HepG2 (cell line): ENCODE data around the gene SEC61B. TPM values are rescaled to one million over a fixed set of nuclear protein-coding genes. Genes with fewer than 3 reads are reported as not detected.

ENCODE experiments used
- ELF3 ChIP-seq: IDR thresholded peaks from 2 replicates; pipeline ENCODE4 v1.6.1; 2016; ENCODE audit warnings: missing genetic modification reagents, missing compliant biosample characterization
- ESRRA ChIP-seq: sonication (generic); formaldehyde crosslinking; IDR thresholded peaks from 2 replicates; pipeline ENCODE4 v1.5.1; 2020; ENCODE audit warnings: mild to moderate bottlenecking, low read depth, missing genetic modification reagents
- FIP1L1 ChIP-seq: fragments of 200-400 bp; formaldehyde crosslinking; IDR thresholded peaks from 2 replicates; pipeline ENCODE4 v1.6.1; 2018; ENCODE audit warnings: low read depth, mild to moderate bottlenecking, low read length, moderate library complexity, borderline replicate concordance; ENCODE audit not compliant: insufficient read depth
- KAT7 ChIP-seq: IDR thresholded peaks from 2 replicates; pipeline ENCODE4 v1.6.1; 2018; ENCODE audit warnings: borderline replicate concordance, missing compliant biosample characterization
- MAFF ChIP-seq: IDR thresholded peaks from 2 replicates; pipeline ENCODE4 v1.6.1; 2011; ENCODE audit warnings: low read depth, low read length, improper control_type of control experiment
- RFXANK ChIP-seq: IDR thresholded peaks from 2 replicates; pipeline ENCODE4 v1.6.1; 2016
- TEAD3 ChIP-seq: optimal IDR thresholded peaks from 2 replicates; pipeline ENCODE3; 2016; ENCODE audit warnings: borderline replicate concordance
- ZNF232 ChIP-seq: sonication (generic); formaldehyde crosslinking; IDR thresholded peaks from 2 replicates; pipeline ENCODE4 v1.4.0; 2020; ENCODE audit warnings: missing genetic modification reagents, borderline replicate concordance
- ZNF556 ChIP-seq: sonication (generic); formaldehyde crosslinking; IDR thresholded peaks from 2 replicates; pipeline ENCODE4 v1.4.0; 2020; ENCODE audit warnings: mild to moderate bottlenecking, missing genetic modification reagents, borderline replicate concordance
- ZNF703 ChIP-seq: sonication (generic); formaldehyde crosslinking; IDR thresholded peaks from 2 replicates; pipeline ENCODE4 v1.5.1; 2020; ENCODE audit warnings: missing genetic modification reagents, mild to moderate bottlenecking, moderate library complexity, borderline replicate concordance
- polyA plus RNA-seq, 8 experiments: library from polyadenylated mRNA; depleted of rRNA in 3 of 8; stranded (reverse) in 7 of 8; unstranded in 1 of 8; fragments of >200 nt; fragmentation: Illumina TruSeq in 4 of 8; extraction: Trizol in 4 of 8; gene quantifications; 2 replicates each; pipeline versions ENCODE4 v1.2.1 to v1.2.3, GENCODE V29; 2011 to 2016; ENCODE audit warnings: low read depth in 4 of 8, missing spikeins in 1 of 8, mixed read lengths in 1 of 8; ENCODE audit not compliant: insufficient read depth in 1 of 8
- total RNA-seq, 5 experiments: library from RNA; depleted of rRNA; stranded (reverse); fragments of >200 nt; fragmentation: Illumina TruSeq; extraction: Trizol; gene quantifications; 2 replicates each; pipeline ENCODE4 v1.2.3, GENCODE V29; 2016; ENCODE audit warnings: low read depth in 1 of 5
- TF ChIP-seq, protein P1 (sequence below): sonication (generic); formaldehyde crosslinking; IDR thresholded peaks from 2 replicates; pipeline ENCODE4 v1.5.1; 2020; ENCODE audit warnings: missing genetic modification reagents, mild to moderate bottlenecking, borderline replicate concordance
- TF ChIP-seq, protein P2 (sequence below): sonication (generic); formaldehyde crosslinking; IDR thresholded peaks from 2 replicates; pipeline ENCODE4 v1.4.0; 2020; ENCODE audit warnings: missing genetic modification reagents
- TF ChIP-seq, protein P3 (sequence below): sonication (generic); formaldehyde crosslinking; IDR thresholded peaks from 2 replicates; pipeline ENCODE4 v1.4.0; 2020; ENCODE audit warnings: missing genetic modification reagents, borderline replicate concordance
- TF ChIP-seq, protein P4 (sequence below): sonication (generic); formaldehyde crosslinking; IDR thresholded peaks from 2 replicates; pipeline ENCODE4 v1.5.1; 2020; ENCODE audit warnings: missing genetic modification reagents, mild to moderate bottlenecking, borderline replicate concordance
- TF ChIP-seq, protein P5 (sequence below): sonication (generic); formaldehyde crosslinking; IDR thresholded peaks from 2 replicates; pipeline ENCODE4 v1.8.1; 2023; ENCODE audit warnings: mild to moderate bottlenecking, inconsistent platforms, moderate library complexity, missing genetic modification reagents, borderline replicate concordance
- TF ChIP-seq, protein P6 (sequence below): sonication (generic); formaldehyde crosslinking; IDR thresholded peaks from 2 replicates; pipeline ENCODE4 v1.5.1; 2020; ENCODE audit warnings: missing genetic modification reagents, mild to moderate bottlenecking, borderline replicate concordance

The SEC61B gene
- total and polyA plus RNA-seq, 2 of the 13 experiments (the other 11 are each of a cell fraction or from before 2014, with no cell fraction given): 191 to 368 TPM

DNA sequence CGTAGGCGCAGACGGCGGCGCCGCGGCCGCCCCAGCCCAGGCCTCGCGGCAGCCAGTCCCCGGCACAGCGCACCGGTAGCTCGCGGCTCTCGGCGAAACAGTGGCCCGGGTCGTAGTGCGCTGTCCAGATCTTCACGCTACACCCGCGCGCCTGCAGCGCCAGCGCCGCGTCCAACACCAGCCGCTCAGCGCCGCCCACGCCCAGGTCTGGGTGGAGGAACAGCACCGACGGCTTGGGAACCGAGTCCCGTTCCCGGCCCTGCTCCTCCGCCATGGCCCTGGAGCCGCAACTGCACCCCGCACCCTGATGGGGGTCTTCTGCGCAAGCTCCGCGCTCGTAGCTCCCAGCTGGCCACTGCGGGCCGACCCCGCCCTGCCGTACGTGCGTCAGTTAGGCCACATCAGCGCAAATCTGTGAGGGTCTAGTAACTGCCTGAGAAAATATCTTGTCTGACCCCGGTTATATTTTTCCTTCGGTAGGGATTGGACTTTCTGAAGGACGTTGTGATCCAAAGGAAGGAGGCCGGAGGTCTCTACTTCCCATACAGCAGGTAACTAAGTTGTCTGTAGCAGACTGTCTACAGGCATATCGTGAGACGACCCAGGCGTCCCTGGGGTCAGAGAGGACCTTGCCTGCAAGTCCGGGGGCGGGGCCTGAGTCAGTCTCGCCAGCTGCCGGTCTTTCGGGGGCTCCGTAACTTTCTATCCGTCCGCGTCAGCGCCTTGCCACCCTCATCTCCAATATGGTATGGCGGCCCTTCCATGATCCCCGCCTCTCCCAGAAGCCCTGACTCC, at the start of gene SEC61B, which contains the start of gene ALG2 (continued):
- TF ChIP-seq, protein P1, sequence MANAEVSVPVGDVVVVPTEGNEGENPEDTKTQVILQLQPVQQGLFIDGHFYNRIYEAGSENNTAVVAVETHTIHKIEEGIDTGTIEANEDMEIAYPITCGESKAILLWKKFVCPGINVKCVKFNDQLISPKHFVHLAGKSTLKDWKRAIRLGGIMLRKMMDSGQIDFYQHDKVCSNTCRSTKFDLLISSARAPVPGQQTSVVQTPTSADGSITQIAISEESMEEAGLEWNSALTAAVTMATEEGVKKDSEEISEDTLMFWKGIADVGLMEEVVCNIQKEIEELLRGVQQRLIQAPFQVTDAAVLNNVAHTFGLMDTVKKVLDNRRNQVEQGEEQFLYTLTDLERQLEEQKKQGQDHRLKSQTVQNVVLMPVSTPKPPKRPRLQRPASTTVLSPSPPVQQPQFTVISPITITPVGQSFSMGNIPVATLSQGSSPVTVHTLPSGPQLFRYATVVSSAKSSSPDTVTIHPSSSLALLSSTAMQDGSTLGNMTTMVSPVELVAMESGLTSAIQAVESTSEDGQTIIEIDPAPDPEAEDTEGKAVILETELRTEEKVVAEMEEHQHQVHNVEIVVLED: peak; percentile 98
- TF ChIP-seq ELF3: 0 out of 2 replicates have a peak, but pooled peaks have one; percentile 39
- peak; percentile 24; the same call in 1 of the 2 replicates for TF ChIP-seq ZNF232 (CRISPR knock-in tag)
- TF ChIP-seq, protein P2, sequence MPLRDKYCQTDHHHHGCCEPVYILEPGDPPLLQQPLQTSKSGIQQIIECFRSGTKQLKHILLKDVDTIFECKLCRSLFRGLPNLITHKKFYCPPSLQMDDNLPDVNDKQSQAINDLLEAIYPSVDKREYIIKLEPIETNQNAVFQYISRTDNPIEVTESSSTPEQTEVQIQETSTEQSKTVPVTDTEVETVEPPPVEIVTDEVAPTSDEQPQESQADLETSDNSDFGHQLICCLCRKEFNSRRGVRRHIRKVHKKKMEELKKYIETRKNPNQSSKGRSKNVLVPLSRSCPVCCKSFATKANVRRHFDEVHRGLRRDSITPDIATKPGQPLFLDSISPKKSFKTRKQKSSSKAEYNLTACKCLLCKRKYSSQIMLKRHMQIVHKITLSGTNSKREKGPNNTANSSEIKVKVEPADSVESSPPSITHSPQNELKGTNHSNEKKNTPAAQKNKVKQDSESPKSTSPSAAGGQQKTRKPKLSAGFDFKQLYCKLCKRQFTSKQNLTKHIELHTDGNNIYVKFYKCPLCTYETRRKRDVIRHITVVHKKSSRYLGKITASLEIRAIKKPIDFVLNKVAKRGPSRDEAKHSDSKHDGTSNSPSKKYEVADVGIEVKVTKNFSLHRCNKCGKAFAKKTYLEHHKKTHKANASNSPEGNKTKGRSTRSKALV (CRISPR knock-in tag): peak; percentile 8; the same call in 1 of the 2 replicates
- TF ChIP-seq FIP1L1: no peak
- TF ChIP-seq ZNF556 (CRISPR knock-in tag): no peak; the same call in 1 of the 2 replicates
- TF ChIP-seq RFXANK (CRISPR knock-in tag): no peak
- TF ChIP-seq TEAD3 (CRISPR knock-in tag): no peak
- peak; percentile 40; the same call in 1 of the 2 replicates for TF ChIP-seq ZNF703
- TF ChIP-seq, protein P3, sequence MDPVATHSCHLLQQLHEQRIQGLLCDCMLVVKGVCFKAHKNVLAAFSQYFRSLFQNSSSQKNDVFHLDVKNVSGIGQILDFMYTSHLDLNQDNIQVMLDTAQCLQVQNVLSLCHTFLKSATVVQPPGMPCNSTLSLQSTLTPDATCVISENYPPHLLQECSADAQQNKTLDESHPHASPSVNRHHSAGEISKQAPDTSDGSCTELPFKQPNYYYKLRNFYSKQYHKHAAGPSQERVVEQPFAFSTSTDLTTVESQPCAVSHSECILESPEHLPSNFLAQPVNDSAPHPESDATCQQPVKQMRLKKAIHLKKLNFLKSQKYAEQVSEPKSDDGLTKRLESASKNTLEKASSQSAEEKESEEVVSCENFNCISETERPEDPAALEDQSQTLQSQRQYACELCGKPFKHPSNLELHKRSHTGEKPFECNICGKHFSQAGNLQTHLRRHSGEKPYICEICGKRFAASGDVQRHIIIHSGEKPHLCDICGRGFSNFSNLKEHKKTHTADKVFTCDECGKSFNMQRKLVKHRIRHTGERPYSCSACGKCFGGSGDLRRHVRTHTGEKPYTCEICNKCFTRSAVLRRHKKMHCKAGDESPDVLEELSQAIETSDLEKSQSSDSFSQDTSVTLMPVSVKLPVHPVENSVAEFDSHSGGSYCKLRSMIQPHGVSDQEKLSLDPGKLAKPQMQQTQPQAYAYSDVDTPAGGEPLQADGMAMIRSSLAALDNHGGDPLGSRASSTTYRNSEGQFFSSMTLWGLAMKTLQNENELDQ (CRISPR knock-in tag): no peak
- TF ChIP-seq, protein P4, sequence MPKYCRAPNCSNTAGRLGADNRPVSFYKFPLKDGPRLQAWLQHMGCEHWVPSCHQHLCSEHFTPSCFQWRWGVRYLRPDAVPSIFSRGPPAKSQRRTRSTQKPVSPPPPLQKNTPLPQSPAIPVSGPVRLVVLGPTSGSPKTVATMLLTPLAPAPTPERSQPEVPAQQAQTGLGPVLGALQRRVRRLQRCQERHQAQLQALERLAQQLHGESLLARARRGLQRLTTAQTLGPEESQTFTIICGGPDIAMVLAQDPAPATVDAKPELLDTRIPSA (CRISPR knock-in tag): peak; percentile 90
- TF ChIP-seq MAFF: peak; percentile 68
- TF ChIP-seq, protein P5, sequence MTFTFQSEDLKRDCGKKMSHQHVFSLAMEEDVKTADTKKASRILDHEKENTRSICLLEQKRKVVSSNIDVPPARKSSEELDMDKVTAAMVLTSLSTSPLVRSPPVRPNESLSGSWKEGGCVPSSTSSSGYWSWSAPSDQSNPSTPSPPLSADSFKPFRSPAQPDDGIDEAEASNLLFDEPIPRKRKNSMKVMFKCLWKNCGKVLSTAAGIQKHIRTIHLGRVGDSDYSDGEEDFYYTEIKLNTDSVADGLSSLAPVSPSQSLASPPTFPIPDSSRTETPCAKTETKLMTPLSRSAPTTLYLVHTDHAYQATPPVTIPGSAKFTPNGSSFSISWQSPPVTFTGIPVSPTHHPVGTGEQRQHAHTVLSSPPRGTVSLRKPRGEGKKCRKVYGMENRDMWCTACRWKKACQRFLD (CRISPR knock-in tag): peak; percentile 49; the same call in 1 of the 2 replicates
- peak; percentile 82; the same call in 1 of the 2 replicates for TF ChIP-seq KAT7
- TF ChIP-seq, protein P6, sequence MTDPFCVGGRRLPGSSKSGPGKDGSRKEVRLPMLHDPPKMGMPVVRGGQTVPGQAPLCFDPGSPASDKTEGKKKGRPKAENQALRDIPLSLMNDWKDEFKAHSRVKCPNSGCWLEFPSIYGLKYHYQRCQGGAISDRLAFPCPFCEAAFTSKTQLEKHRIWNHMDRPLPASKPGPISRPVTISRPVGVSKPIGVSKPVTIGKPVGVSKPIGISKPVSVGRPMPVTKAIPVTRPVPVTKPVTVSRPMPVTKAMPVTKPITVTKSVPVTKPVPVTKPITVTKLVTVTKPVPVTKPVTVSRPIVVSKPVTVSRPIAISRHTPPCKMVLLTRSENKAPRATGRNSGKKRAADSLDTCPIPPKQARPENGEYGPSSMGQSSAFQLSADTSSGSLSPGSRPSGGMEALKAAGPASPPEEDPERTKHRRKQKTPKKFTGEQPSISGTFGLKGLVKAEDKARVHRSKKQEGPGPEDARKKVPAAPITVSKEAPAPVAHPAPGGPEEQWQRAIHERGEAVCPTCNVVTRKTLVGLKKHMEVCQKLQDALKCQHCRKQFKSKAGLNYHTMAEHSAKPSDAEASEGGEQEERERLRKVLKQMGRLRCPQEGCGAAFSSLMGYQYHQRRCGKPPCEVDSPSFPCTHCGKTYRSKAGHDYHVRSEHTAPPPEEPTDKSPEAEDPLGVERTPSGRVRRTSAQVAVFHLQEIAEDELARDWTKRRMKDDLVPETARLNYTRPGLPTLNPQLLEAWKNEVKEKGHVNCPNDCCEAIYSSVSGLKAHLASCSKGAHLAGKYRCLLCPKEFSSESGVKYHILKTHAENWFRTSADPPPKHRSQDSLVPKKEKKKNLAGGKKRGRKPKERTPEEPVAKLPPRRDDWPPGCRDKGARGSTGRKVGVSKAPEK (CRISPR knock-in tag): 0 out of 2 replicates have a peak, but pooled peaks have one; percentile 63
- TF ChIP-seq ESRRA: no peak
